ENCODE measurements around the gene FBXL5.

The FBXL5 gene

DNA sequence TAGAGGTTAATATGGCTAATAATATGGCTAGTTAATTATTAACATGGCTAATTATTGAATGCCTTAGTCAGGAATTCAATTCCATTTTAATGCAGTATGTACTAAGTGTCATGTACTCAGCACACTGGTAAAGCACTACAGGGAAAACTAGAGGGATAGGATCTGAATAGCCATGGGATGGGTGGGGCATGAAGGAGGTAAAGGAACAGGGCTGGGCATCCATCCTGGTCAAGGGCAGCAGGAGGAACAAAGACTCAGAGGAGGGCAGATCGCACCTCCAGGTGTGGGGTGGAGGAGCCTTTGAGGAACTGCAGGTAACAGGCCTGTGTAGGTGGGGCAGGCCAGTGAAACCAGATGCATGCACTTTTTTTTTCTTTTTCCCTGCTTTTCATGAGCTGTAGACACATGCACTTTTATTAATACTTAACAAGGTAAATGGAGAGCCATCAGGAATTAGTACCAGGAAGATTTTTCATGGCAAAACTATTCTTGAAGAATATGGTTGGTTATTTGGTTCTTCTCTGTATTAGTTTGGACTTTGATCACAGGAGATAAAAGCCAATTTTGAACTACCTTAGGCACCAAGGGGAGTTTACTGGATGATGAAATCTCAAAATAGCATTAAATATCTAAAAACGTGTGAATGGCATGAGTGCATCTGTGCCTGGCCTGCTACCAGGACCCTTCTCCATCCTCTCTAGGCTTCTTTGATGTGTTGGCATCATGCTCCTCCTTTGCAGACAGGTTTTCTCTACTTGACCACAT is 97.2 kb downstream of the FBXL5 start:
- peak; percentile 20 for DNase-seq (ENCODE audit: low spot score)

DNA sequence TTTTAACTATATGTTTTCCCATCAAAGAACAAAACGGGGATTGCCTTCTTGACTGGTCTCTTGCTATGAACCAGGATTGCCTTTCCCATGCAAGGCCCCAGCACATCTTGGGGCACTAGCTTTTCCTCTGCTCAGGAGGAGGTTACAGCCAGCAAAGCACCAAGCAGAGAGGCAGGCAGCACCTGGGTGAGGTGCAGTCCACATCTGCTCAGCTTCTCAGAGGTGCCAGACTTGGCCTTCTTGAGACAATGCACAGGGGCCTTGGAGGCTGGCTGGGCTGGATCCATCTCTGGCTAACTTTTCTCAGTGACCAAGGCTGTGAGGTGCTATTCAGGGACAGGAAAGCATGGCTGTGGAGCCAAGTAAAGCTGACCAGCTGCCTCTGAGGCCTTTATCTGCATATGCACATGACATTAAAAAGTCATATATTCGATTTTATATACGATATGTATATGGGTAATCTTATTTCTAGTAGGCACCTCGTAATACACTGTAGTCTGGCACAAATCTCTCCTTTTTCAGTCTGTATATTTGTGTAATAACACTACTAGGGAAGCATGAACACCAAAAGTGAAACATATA is 98.6 kb downstream of the FBXL5 start:
- no peak for DNase-seq (ENCODE audit: low spot score)
